ENCODE measurements around the gene TP53AIP1.

TP53AIP1 gene

GRCh38 chr11:128942272-128942612, 429 bp downstream of the TP53AIP1 start:
- no peak for DNase-seq

- no peak for DNase-seq
Measured at GRCh38 chr11:128941573-128942271, 949 bp downstream of the TP53AIP1 start.

GRCh38 chr11:128941110-128941509, 1.6 kb downstream of the TP53AIP1 start:
- no peak for DNase-seq

GRCh38 chr11:128940603-128941002, 2.1 kb downstream of the TP53AIP1 start:
- DNase-seq: no peak

- DNase-seq: no peak
Measured at GRCh38 chr11:128940156-128940555, 2.5 kb downstream of the TP53AIP1 start.

GRCh38 chr11:128939591-128939990, 3.1 kb downstream of the TP53AIP1 start:
- no peak for DNase-seq

GRCh38 chr11:128938156-128938885, 4.3 kb downstream of the TP53AIP1 start:
- no peak for DNase-seq

GRCh38 chr11:128937480-128937879, 5.2 kb downstream of the TP53AIP1 start:
- DNase-seq: no peak

GRCh38 chr11:128936606-128937251, 5.9 kb downstream of the TP53AIP1 start:
- no peak for DNase-seq

- no peak for DNase-seq
Measured at GRCh38 chr11:128934926-128935325, 7.7 kb downstream of the TP53AIP1 start.

- DNase-seq: no peak
Measured at GRCh38 chr11:128934351-128934750, 8.3 kb downstream of the TP53AIP1 start.

GRCh38 chr11:128933481-128934178, 9.0 kb downstream of the TP53AIP1 start:
- no peak for DNase-seq

GRCh38 chr11:128931668-128932067, 11.0 kb downstream of the TP53AIP1 start:
- DNase-seq: no peak

GRCh38 chr11:128931066-128931465, 11.6 kb downstream of the TP53AIP1 start:
- no peak for DNase-seq

- no peak for DNase-seq
Measured at GRCh38 chr11:128929991-128930390, 12.7 kb downstream of the TP53AIP1 start.

GRCh38 chr11:128929468-128929867, 13.2 kb downstream of the TP53AIP1 start:
- DNase-seq: no peak

- DNase-seq: no peak
Measured at GRCh38 chr11:128928400-128928799, 14.3 kb downstream of the TP53AIP1 start.

- DNase-seq: no peak
Measured at GRCh38 chr11:128927683-128928336, 14.9 kb downstream of the TP53AIP1 start.

- no peak for DNase-seq
Measured at GRCh38 chr11:128927108-128927461, 15.6 kb downstream of the TP53AIP1 start.

- DNase-seq: no peak
Measured at GRCh38 chr11:128926437-128927107, 16.1 kb downstream of the TP53AIP1 start.

- DNase-seq: no peak
Measured at GRCh38 chr11:128926000-128926399, 16.7 kb downstream of the TP53AIP1 start.

GRCh38 chr11:128925250-128925600, 17.4 kb downstream of the TP53AIP1 start:
- DNase-seq: no peak

Data from activated CD4-positive, CD25-positive, alpha-beta regulatory T cell treated with anti-CD3 and anti-CD28 coated beads, Interleukin-2, amount 50 U/mL, for 72 hours (primary cell).